ENCODE data around the gene RGMB. TPM values are rescaled to one million over a fixed set of nuclear protein-coding genes. Genes with fewer than 3 reads are reported as not detected.

RGMB gene
- total RNA-seq, 2 donors from 2014 or later = 60.2 to 71.6 TPM

DNA sequence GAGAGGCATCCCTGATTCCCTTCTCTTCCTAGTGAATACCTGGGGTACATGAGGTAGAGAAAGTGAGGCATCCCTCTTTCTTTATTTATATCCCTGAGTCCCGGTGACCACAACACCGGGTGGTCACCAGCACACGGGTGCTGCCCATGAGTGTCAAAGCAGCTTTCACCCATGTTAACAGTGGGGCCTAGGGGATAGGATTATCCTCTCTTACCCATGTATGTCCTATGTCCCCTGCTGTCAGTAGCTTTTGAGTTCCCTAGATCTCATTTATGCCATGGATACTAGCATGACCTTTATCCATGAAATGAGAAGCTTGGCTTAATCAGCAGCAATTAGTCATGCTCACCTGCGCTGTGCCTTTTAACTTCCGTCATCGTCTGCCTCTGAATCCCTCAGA lies 71.4 kb downstream of the RGMB start:
- Histone ChIP-seq H3K4me3 (ENCODE audit: low read length) (peak overlapping the region; percentile 43), H3K27me3 (ENCODE audit: control insufficient read depth, insufficient read depth, low read length, poor library complexity, severe bottlenecking) (no peaks in the 10 kb centered on the region), H3K9me3 (ENCODE audit: control insufficient read depth, low read length) (peaks cover 27% of the 10 kb centered on the region), H3K9ac (ENCODE audit: extremely low read depth, low read length, poor library complexity, severe bottlenecking) (no peak overlapping the region), H3K4me1 (ENCODE audit: control insufficient read depth, insufficient read depth, low read length) (no peaks in the 10 kb centered on the region), H3K36me3 (ENCODE audit: control insufficient read depth, insufficient read depth, low read length) (no peaks in the 10 kb centered on the region), H3K27ac (ENCODE audit: low read depth, low read length) (no peak overlapping the region)
- Mint-ChIP-seq H3K27ac (no peak overlapping the region), H3K4me3 (no peak overlapping the region), H3K36me3 (ENCODE audit: low read depth) (peaks cover 2% of the 10 kb centered on the region), H3K9me3 (peaks cover 43% of the 10 kb centered on the region), H3K27me3 (ENCODE audit: insufficient read depth) (no peaks in the 10 kb centered on the region), H3K4me1 (no peaks in the 10 kb centered on the region)
- DNase-seq = no peak
- TF ChIP-seq, protein P1, sequence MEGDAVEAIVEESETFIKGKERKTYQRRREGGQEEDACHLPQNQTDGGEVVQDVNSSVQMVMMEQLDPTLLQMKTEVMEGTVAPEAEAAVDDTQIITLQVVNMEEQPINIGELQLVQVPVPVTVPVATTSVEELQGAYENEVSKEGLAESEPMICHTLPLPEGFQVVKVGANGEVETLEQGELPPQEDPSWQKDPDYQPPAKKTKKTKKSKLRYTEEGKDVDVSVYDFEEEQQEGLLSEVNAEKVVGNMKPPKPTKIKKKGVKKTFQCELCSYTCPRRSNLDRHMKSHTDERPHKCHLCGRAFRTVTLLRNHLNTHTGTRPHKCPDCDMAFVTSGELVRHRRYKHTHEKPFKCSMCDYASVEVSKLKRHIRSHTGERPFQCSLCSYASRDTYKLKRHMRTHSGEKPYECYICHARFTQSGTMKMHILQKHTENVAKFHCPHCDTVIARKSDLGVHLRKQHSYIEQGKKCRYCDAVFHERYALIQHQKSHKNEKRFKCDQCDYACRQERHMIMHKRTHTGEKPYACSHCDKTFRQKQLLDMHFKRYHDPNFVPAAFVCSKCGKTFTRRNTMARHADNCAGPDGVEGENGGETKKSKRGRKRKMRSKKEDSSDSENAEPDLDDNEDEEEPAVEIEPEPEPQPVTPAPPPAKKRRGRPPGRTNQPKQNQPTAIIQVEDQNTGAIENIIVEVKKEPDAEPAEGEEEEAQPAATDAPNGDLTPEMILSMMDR (conservative IDR thresholded peaks at IDR 0.05) = no peak
- 95 to 100% methylated on average over 6 of the region's 6 CpGs for WGBS, 2 experiments (ENCODE audit: insufficient coverage in 1 of 2, insufficient read length in 1 of 2)

DNA sequence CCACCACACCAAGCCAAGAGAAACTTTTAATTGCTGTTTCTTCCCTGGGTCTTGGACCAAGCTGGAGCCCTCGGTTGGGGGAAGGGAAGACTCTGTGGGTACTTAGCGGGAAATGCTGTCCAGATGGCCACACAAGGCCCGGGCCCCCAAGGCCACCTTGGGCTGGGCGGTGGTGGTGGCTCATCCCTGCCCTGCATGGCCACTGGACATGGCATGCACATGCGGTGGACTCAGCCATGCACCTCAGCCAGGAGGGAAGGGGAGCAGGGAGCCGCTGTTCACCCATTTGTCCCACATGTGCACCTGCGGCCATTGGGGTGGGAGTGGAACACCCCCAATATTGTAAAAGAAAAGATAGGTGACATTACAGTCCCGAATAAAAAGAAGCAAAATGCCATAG lies 72.4 kb downstream of the RGMB start:
- Mint-ChIP-seq H3K4me3 (no peak overlapping the region), H3K27me3 (ENCODE audit: insufficient read depth) (no peaks in the 10 kb centered on the region), H3K36me3 (ENCODE audit: low read depth) (peaks cover 2% of the 10 kb centered on the region), H3K4me1 (no peaks in the 10 kb centered on the region), H3K9me3 (peaks cover 42% of the 10 kb centered on the region), H3K27ac (no peak overlapping the region)
- TF ChIP-seq, protein P1 (conservative IDR thresholded peaks at IDR 0.05) = no peak
- no peak overlapping the region for H3K9ac ChIP-seq (ENCODE audit: extremely low read depth, low read length, poor library complexity, severe bottlenecking)
- H3K27ac ChIP-seq (ENCODE audit: low read depth, low read length) = no peak overlapping the region
- H3K4me1 ChIP-seq (ENCODE audit: control insufficient read depth, insufficient read depth, low read length) = no peaks in the 10 kb centered on the region
- peaks cover 27% of the 10 kb centered on the region for H3K9me3 ChIP-seq (ENCODE audit: control insufficient read depth, low read length)
- no peaks in the 10 kb centered on the region for H3K27me3 ChIP-seq (ENCODE audit: control insufficient read depth, insufficient read depth, low read length, poor library complexity, severe bottlenecking)
- H3K36me3 ChIP-seq (ENCODE audit: control insufficient read depth, insufficient read depth, low read length) = no peaks in the 10 kb centered on the region
- WGBS, 2 experiments (ENCODE audit: insufficient coverage in 1 of 2, insufficient read length in 1 of 2) = 93 to 98% methylated on average over 6 to 8 of the region's 8 CpGs
- H3K4me3 ChIP-seq (ENCODE audit: low read length) = no peak overlapping the region
- no peak for DNase-seq

Other genes starting within 250 kb of the RGMB start
- 10 to 100 TPM; 59.1 to 59.5 TPM for gene CHD1, start 155.3 kb downstream of the RGMB start, total RNA-seq